ENCODE results near the gene ECE2.

Gene ECE2

DNA sequence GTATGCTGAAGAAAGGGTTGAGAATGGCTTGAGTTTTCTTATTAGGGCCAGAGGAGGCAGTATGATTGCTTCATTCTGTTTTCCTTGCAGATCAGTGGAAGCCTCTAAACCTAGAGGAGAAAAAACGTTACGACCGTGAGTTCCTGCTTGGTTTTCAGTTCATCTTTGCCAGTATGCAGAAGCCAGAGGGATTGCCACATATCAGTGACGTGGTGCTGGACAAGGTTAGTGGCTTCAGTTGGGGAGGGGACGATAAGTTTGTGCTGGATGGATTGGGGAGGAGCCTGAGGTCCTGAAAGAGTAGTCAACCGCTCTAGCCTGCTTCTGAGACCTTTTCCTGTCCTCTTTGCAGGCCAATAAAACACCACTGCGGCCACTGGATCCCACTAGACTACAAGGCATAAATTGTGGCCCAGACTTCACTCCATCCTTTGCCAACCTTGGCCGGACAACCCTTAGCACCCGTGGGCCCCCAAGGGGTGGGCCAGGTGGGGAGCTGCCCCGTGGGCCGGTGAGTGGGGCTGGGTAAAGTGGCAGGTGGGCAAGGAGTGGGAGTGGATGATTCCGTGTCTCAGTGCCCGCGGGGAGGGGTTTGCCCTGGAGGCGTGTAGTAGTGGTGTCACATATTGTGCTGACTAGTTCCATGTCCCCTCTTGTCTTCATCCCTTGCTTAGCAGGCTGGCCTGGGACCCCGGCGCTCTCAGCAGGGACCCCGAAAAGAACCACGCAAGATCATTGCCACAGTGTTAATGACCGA is 47.1 kb downstream of the ECE2 start:
- Mint-ChIP-seq H3K27me3 (no peaks in the 10 kb centered on the region), H3K9me3 (no peaks in the 10 kb centered on the region), H3K4me1 (peaks cover 23 to 25% of the 10 kb centered on the region in 2 donors), H3K27ac (peak overlapping the region; percentile 69), H3K4me3 (no peak overlapping the region), H3K36me3 (peaks cover 68 to 74% of the 10 kb centered on the region in 2 donors)
- DNase-seq (no peak), ATAC-seq (replicated peaks) (no peak)

DNA sequence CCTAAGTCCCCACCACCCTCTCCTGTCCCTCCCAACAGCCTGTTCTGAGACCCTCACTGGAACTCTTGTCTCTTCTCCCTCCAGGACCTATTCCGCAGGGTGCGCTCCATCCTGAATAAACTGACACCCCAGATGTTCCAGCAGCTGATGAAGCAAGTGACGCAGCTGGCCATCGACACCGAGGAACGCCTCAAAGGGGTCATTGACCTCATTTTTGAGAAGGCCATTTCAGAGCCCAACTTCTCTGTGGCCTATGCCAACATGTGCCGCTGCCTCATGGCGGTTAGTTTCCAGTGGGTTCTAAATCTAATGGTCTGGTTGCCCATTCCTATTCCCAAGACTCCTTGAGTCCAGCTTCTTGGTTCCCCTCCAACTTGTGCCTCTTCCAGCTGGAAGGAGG is 47.9 kb downstream of the ECE2 start:
- Mint-ChIP-seq H3K27ac (peak overlapping the region; percentile 39), H3K9me3 (no peaks in the 10 kb centered on the region), H3K36me3 (peaks cover 73 to 80% of the 10 kb centered on the region in 2 donors), H3K4me3 (no peak overlapping the region), H3K4me1 (peaks cover 27% of the 10 kb centered on the region in 2 donors), H3K27me3 (no peaks in the 10 kb centered on the region)
- DNase-seq (no peak), ATAC-seq (replicated peaks) (no peak)

DNA sequence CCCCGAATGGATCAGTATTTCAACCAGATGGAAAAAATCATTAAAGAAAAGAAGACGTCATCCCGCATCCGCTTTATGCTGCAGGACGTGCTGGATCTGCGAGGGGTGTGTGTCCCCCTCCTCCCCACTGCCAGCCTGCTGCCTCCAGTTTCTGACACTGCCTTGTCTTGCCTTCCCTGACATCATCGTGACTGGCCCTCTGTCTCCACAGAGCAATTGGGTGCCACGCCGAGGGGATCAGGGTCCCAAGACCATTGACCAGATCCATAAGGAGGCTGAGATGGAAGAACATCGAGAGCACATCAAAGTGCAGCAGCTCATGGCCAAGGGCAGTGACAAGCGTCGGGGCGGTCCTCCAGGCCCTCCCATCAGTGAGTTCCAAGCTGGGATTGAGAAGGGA is 49.4 kb downstream of the ECE2 start:
- Mint-ChIP-seq H3K36me3 (peaks cover 76 to 85% of the 10 kb centered on the region in 2 donors), H3K9me3 (no peaks in the 10 kb centered on the region), H3K27ac (peak overlapping the region; percentile 53), H3K4me1 (peaks cover 20 to 28% of the 10 kb centered on the region in 2 donors), H3K27me3 (no peaks in the 10 kb centered on the region), H3K4me3 (no peak overlapping the region)
- DNase-seq (no peak), ATAC-seq (replicated peaks) (no peak)

GRCh38 chr3:184325715-184326369 is 50.0 kb downstream of the ECE2 start:
- Mint-ChIP-seq H3K4me1 (peaks cover 20 to 28% of the 10 kb centered on the region in 2 donors), H3K27ac (peak overlapping the region; percentile 53), H3K36me3 (peaks cover 73 to 84% of the 10 kb centered on the region in 2 donors)

GRCh38 chr3:184327171-184327570 is 51.3 kb downstream of the ECE2 start:
- H3K4me3 Mint-ChIP-seq, result no peak overlapping the region
- no peaks in the 10 kb centered on the region for H3K27me3 Mint-ChIP-seq
- ATAC-seq (replicated peaks), result no peak
- no peaks in the 10 kb centered on the region for H3K9me3 Mint-ChIP-seq
- peaks cover 77 to 82% of the 10 kb centered on the region in 2 donors for H3K36me3 Mint-ChIP-seq
- peak overlapping the region; percentile 31 for H3K27ac Mint-ChIP-seq
- peaks cover 16 to 28% of the 10 kb centered on the region in 2 donors for H3K4me1 Mint-ChIP-seq
- no peak for DNase-seq

More at GRCh38 chr3:184325715-184326369, 50.0 kb downstream of the ECE2 start:
- Mint-ChIP-seq H3K9me3 (no peaks in the 10 kb centered on the region), H3K27me3 (no peaks in the 10 kb centered on the region), H3K4me3 (no peak overlapping the region)
- no peak for ATAC-seq (replicated peaks)
- DNase-seq, result no peak

DNA sequence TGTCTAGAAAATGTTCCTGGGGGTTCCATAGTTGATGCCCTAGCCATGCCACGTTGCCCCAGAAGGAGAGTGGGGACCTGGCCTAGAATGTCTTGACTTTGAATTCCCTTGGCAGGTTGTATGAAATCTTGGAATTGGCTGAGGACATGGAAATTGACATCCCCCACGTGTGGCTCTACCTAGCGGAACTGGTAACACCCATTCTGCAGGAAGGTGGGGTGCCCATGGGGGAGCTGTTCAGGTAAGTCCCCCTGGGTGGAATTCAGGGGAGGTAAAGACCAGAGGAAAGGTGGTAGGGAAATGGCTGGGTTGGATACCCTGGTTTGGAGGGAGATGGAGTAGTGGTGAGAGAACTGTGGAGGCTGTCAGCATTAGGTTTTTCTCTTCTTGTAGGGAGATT is 52.7 kb downstream of the ECE2 start:
- H3K27ac Mint-ChIP-seq, result peak overlapping the region; percentile 79

DNA sequence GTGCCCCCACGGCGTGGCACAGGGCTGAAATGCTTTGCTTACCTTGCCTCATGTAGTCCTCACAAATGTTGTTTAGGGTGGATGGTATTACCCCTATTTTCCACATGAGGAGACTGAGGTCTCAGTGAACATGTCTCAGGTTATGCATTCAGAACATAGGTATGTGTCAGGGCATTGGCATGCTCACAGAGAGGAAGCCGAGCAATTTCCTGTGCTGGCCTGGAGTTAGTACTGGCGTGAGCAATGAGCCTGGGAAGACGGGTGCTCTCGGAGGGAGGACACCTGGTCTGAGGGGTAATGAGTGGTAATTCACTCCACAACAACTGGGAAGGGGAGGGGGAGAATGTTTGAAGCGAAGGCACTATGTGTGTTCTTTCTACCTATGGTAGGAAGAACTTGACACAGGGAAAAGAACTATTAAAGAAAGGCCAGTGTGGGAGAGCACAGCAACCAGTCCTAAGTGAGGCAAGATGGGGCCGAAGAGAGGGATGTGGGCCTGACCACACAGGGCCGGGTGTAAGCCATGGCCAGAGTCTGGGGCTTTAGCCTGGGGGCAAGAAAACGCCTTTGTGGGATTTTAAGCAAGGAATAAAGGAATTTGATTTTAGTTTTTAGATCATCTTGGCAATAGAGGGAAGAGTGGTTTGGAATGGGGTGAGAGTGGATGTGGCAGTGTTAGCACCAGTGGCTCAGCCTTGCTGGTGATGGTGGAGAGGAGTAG is 56.7 kb downstream of the ECE2 start:
- Mint-ChIP-seq H3K9me3 (no peaks in the 10 kb centered on the region), H3K36me3 (peaks cover 55 to 64% of the 10 kb centered on the region in 2 donors), H3K4me1 (peaks cover 28 to 67% of the 10 kb centered on the region in 2 donors), H3K27ac (peak overlapping the region; percentile 77), H3K27me3 (no peaks in the 10 kb centered on the region), H3K4me3 (no peak overlapping the region)
- DNase-seq, result no peak
- ATAC-seq (replicated peaks), result no peak

More for the DNA sequence above, 52.7 kb downstream of the ECE2 start:
- Mint-ChIP-seq H3K27me3 (no peaks in the 10 kb centered on the region), H3K36me3 (peaks cover 78 to 81% of the 10 kb centered on the region in 2 donors), H3K4me1 (peaks cover 23 to 41% of the 10 kb centered on the region in 2 donors), H3K4me3 (no peak overlapping the region), H3K9me3 (no peaks in the 10 kb centered on the region)
- no peak for ATAC-seq (replicated peaks)
- no peak for DNase-seq

GRCh38 chr3:184333190-184333589 is 57.4 kb downstream of the ECE2 start:
- no peaks in the 10 kb centered on the region for H3K9me3 Mint-ChIP-seq

GRCh38 chr3:184333700-184334099 is 57.9 kb downstream of the ECE2 start:
- Mint-ChIP-seq H3K4me3 (no peak overlapping the region), H3K4me1 (peaks cover 31 to 69% of the 10 kb centered on the region in 2 donors), H3K27me3 (no peaks in the 10 kb centered on the region), H3K36me3 (peaks cover 49 to 60% of the 10 kb centered on the region in 2 donors), H3K9me3 (no peaks in the 10 kb centered on the region), H3K27ac (peak overlapping the region; percentile 77)
- ATAC-seq (replicated peaks) (no peak), DNase-seq (no peak)

More at GRCh38 chr3:184333190-184333589, 57.4 kb downstream of the ECE2 start:
- peak overlapping the region; percentile 77 for H3K27ac Mint-ChIP-seq
- peaks cover 34 to 68% of the 10 kb centered on the region in 2 donors for H3K4me1 Mint-ChIP-seq
- ATAC-seq (replicated peaks) (no peak), DNase-seq (no peak)
- H3K36me3 Mint-ChIP-seq, result peaks cover 54 to 64% of the 10 kb centered on the region in 2 donors
- no peaks in the 10 kb centered on the region for H3K27me3 Mint-ChIP-seq
- H3K4me3 Mint-ChIP-seq, result no peak overlapping the region

GRCh38 chr3:184334470-184335158 is 58.8 kb downstream of the ECE2 start:
- H3K27me3 Mint-ChIP-seq, result no peaks in the 10 kb centered on the region
- peak overlapping the region; percentile 77 for H3K27ac Mint-ChIP-seq
- no peak for DNase-seq
- H3K4me1 Mint-ChIP-seq, result peaks cover 35 to 65% of the 10 kb centered on the region in 2 donors
- H3K4me3 Mint-ChIP-seq, result peak overlapping the region; percentile 21 to 31
- H3K36me3 Mint-ChIP-seq, result peaks cover 44 to 56% of the 10 kb centered on the region in 2 donors
- no peaks in the 10 kb centered on the region for H3K9me3 Mint-ChIP-seq
- peak in 1 of 2 donors; percentile 20 for ATAC-seq (replicated peaks)

DNA sequence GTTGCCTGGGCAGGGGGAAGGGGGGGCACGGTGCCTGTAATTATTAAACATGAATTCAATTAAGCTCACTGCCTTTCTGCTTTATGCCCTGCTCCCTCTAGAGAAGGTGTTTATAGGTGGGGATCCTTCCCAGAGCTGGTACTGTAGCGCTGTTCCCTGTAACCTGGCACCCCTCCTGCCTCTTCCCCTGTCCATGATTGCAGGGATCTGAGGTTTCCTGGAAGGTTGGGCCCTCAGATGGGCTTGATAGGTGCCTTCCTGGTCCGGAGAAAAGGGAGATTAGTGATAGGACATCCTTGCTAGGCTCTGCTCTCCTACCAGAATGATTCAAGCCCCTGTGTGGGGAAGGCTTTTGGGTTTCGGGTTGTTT is 59.5 kb downstream of the ECE2 start:
- H3K27ac Mint-ChIP-seq, result peak overlapping the region; percentile 85
- peaks cover 41 to 52% of the 10 kb centered on the region in 2 donors for H3K36me3 Mint-ChIP-seq
- H3K27me3 Mint-ChIP-seq, result no peaks in the 10 kb centered on the region
- peak overlapping the region; percentile 91 to 95 for H3K4me3 Mint-ChIP-seq
- ATAC-seq (replicated peaks), result peak in 1 of 2 donors; percentile 2
- no peak for DNase-seq
- H3K9me3 Mint-ChIP-seq, result no peaks in the 10 kb centered on the region
- H3K4me1 Mint-ChIP-seq, result peaks cover 35 to 62% of the 10 kb centered on the region in 2 donors

- ATAC-seq (replicated peaks) (peak; percentile 69 to 81), DNase-seq (peak; percentile 77)
- Mint-ChIP-seq H3K4me1 (peaks cover 39 to 62% of the 10 kb centered on the region in 2 donors), H3K9me3 (no peaks in the 10 kb centered on the region), H3K27ac (peak overlapping the region; percentile 94), H3K36me3 (peaks cover 42 to 56% of the 10 kb centered on the region in 2 donors), H3K4me3 (peak overlapping the region; percentile 91 to 95), H3K27me3 (no peaks in the 10 kb centered on the region)
These were observed 60.1 kb downstream of the ECE2 start for GRCh38 chr3:184335661-184336546.
